NCI-H2107 treated with DMSO at 0.1 percent for 48 hours (cell line): ENCODE data around the gene TMEM132D.
A peak's percentile ranks its signal among the peaks of the same experiment; 100 is the strongest.

Source experiments
- DNase-seq: peaks from one replicate; lab custom pipeline; 2025; ENCODE audit not compliant: unreplicated experiment; lab: John Stamatoyannopoulos, UW

TMEM132D gene

DNA sequence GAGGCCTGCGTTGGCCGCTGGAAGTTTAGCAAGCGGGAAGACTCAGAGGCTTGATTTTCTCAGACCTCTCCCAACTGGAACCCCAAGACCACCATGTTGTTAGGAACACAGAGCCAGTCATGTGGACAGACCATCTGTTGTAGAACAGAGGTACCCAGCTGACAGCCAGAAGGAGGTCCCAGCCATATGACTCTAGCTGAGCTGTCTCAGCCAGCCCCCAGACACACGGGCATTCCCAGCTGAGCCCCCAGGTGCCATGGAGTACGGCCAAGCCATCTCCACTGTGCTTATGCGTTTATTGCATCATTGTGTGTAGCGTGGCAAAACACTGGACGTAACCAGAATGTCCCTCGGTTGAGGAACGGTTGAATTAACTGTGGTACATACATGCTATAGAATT is 421.9 kb downstream of the TMEM132D start:
- no peak for DNase-seq

DNA sequence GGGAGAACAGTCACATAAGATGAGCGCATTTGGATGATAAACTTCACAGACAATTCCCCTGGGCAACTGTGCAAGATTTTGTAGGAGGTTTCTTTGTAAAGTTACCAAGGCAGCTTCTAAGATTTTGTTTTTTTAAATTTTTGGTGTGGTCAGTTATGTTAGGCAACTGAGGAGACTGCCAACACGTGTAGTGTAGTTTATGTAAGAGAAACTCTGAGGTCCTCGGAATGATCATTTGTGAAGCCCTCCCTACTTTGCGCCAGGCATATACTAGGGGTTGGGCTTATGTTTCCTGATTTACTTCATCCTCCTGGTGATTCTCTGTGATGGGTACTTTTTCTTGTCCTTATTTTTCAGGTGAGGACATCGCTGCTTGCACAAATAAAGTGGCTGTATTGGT is 433.6 kb downstream of the TMEM132D start:
- DNase-seq, result no peak

DNA sequence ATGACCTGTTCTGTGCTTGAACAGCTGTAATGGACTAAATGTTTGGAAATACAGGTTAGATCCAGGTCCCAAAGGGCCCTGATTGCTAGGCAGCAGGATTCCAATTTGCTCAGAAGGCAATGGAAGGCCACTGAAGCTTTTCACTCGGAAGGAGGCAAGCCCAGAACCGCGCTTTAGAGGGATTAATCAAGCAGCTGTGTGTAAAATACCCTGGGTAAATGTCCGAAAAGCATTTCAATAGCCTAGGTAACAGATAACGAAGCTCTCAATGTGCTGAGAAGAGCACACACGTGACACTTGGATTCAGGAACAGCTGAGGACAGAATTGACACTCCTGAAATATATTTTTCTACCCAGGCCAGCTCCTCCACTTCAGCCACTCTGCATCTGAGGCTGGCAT is 436.1 kb downstream of the TMEM132D start:
- peak; percentile 27 for DNase-seq

GRCh38 chr12:129467289-129467688 is 436.5 kb downstream of the TMEM132D start:
- DNase-seq, result no peak

GRCh38 chr12:129466499-129466898 is 437.3 kb downstream of the TMEM132D start:
- DNase-seq, result no peak

GRCh38 chr12:129459886-129460285 is 443.9 kb downstream of the TMEM132D start:
- DNase-seq, result no peak

- DNase-seq, result no peak
Observed at GRCh38 chr12:129446696-129447095, 457.1 kb downstream of the TMEM132D start.

DNA sequence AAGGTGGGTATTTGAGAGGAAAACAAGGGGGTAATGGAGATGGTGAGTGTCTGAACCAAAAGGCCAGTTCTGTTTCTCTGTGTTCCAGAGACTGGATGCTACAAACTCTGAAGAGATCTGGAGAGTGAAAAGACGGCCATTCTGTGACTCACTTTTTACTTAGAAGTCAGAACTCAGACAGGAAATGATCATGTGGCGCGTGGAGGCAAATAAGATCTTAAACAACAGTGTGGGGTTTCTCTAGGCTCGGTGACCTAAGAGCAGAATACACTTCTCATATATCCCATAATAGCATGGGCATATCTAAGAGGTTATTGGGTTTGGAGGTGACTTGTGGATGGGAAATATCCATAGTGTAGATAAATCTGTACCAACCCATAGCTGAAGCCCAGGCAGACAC is 463.5 kb downstream of the TMEM132D start:
- no peak for DNase-seq

DNA sequence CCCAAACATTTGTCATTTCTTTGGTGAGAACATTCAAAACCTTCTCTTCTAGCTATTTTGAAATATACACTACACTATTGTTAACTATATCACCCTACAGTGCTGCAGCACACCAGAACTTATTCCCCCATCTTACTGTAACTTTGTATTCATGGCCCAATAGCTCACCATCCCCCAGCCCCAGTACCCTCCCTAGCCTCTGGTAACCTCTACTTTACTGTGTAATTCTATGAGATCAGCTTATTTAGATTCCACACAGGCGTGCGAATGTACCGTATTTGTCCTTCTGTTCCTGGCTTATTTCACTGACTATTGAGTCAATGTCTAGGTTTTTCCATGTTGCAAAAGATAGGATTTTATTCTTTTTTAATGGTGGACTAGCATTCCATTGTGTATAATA is 469.0 kb downstream of the TMEM132D start:
- no peak for DNase-seq

GRCh38 chr12:129428240-129428936 is 475.4 kb downstream of the TMEM132D start:
- no peak for DNase-seq

DNA sequence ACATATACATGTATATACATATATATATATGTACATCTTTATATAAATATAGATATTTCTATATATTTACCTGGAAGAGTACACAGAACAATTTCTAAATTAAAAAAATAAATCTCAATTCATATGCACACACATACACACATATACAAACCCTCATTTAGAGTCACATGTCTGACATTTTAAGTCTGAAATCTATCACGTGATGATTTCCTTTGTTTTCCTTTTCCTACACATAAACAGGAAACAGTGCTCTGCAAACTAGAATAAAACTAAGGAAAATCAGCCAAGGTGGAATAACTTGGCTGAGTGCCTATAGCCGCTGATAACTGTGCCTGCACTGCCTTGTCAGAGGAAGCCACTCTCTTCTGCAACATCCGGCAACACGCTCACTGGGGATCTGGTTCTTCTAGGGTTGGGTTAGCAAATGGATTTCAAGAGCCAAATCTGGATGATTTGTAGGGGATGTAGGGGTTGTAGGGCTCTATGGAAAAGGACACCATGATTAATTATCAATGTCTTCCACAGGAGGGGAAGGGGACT is 480.7 kb downstream of the TMEM132D start:
- no peak for DNase-seq

- DNase-seq, result no peak
Observed at GRCh38 chr12:129413295-129413694, 490.5 kb downstream of the TMEM132D start.

DNA sequence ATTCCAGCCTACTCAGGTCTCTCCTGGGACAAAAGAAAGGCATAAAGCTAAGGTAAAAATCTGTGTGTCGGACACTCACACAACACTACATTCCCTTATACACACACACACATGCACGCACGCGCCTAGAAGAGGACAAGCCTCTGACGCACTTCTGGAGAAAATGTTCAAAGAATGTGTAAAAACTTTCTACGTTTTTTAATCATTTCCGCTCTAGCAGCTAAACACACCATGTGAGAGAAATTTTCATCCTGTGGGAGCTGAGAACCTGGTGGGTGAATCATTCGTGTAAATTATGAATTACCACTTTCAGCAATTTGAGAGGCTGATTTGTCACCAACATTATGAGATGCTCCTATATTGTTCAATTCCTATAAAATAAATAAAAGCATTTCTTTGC is 494.5 kb downstream of the TMEM132D start:
- DNase-seq, result no peak

GRCh38 chr12:129404556-129404955 is 499.3 kb downstream of the TMEM132D start:
- DNase-seq, result no peak

DNA sequence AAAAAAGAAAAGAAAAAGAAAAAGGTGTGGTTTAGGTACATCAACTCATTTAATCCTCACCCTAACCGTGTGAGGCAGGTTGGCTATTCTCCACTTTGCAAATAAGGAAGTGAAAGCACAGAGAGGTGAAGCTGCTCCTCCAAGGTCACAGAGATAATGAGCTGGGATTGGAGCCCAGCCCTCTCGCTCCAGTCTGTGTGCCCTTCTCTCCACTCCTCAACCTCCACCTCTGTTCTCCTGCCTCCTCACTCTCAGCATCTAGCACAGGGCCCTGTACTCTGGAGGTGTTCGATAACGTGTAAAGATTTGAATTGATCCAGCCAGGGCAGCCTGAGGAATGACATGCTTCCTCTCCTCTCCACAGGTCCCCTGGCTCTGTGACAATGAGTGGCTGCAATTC is 502.3 kb downstream of the TMEM132D start:
- DNase-seq, result peak; percentile 22

GRCh38 chr12:129394177-129394825 is 509.5 kb downstream of the TMEM132D start:
- DNase-seq, result no peak

DNA sequence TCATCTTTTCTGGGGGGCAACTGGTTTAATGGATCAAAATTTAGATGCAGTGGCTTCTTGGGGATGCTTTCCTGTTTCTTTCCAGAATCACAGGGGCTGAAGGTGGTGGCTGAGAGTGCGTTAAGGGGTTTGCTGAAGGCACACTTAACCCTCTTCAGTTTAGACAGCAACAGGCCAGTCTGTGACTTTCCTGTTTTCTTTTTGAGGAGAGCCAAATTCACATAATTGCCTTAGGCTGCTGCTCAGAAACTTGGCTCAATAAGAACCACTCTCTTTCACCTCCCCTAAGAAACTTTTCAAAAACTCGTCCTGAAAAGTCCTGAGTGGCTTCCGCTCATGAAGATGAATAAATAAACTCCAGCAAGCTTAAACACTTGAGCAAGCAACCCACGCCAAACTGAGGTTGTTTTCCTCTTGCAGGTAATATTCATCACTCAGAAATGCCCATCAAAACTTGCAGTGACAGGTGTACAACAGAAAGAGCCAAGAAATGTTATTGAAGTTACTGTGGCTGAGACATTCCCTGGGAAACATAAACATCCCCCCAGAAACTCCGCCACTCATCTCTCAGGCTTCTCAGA is 510.4 kb downstream of the TMEM132D start:
- DNase-seq, result no peak

DNA sequence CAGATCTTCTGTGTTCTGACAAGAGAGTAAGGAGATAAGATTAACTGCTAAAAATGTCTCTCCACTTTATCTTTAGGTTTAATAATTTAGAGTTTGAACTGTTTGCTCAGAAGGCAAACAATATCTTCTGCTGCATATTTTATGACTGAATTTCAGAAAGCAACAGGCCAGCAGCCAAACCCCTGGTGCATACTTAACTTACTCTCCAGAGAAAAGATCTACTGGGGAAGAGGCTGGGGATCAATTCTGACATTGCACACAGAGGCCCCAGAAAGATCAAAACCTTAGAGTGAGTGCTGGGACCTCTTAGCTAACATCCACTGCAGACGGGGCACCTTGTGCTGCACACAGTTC is 518.2 kb downstream of the TMEM132D start:
- DNase-seq, result no peak

- DNase-seq, result no peak
Observed at GRCh38 chr12:129383956-129384355, 519.9 kb downstream of the TMEM132D start.

GRCh38 chr12:129381715-129382114 is 522.1 kb downstream of the TMEM132D start:
- DNase-seq, result no peak

DNA sequence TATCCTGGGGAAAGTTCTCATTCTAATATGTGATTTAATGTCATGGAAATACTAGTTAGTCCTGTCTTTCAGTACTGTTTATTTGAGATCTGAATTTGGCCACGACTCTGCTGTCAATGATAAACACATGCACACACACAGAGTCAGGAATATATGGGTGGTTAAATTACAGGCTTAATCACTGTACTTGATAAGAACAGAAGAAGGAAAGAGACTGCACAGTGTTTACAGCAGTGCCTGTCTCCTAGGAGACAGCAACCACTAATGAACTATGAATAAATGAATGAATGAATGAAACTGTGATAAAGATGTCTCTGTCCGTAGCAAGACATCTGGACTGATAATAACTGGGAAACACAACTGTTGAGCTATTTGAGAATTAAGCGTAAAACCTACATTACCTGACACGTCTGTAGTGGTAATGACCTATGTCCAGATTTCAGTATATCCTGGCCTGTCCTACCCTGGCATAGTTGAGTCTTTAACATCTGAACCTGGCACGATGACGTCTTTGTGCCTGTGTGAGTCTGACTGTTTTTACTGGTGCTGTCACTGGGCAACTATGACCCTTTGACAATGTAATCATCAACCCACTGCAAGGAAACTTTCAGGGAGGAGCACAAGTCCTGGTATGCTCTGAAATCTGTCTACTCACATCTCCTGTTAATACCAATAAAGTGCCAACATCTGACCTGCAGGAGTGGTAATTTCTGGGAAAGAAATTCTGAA is 524.6 kb downstream of the TMEM132D start:
- no peak for DNase-seq

DNA sequence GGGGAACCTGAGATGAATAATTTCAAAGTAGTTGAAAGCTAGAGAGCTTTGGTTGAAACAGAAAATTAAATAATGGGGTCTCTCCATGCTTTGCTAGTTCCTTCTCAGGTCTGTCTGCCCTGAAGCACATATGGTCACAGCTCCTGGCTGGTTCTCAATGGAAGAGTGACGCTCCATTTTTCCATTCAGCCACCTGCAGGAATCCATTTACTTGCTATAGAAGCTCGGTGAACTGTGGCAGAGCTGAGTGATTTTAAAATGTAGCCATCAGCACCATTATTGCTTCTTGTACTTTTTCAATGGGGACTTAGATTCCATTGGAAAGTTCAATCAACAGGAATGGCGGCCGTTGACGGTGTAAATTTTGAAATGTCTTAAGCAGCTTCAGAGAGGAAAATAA is 525.3 kb downstream of the TMEM132D start:
- peak; percentile 92 for DNase-seq
